ENCODE measurements around the gene GALNT5. TPM values are rescaled to one million over a fixed set of nuclear protein-coding genes. Genes with fewer than 3 reads are reported as not detected.

The GALNT5 gene
- total RNA-seq, 1 donor from 2014 or later: 2.2 TPM

DNA sequence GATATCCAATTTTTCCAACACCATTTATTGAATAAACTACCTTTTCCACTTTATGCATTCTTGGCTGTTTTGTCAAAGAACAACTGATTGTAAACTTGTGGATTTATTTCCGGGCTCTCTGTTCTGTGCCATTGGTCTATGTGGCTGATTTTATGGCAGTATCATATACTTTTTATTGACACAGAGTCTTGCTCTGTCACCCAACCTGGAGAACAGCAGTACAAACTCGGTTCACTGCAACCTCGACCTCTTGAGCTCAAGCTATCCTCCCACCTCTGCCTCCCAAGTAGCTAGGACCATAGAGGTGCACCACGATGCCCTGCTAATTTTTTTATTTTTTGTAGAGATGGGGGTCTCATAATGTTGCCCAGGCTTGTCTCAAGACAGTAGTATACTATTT is 6.7 kb upstream of the GALNT5 start:
- H3K27ac ChIP-seq (ENCODE audit: low read depth, low read length): no peak overlapping the region
- H2AFZ ChIP-seq (ENCODE audit: low read depth, low read length): no peak overlapping the region
- H3K79me2 ChIP-seq (ENCODE audit: insufficient read depth, low read length): no peaks in the 10 kb centered on the region
- Mint-ChIP-seq H3K27me3 (ENCODE audit: low read depth, unreplicated experiment) (no peaks in the 10 kb centered on the region), H3K27ac (ENCODE audit: unreplicated experiment) (no peak overlapping the region), H3K9me3 (ENCODE audit: unreplicated experiment) (no peaks in the 10 kb centered on the region), H3K4me3 (ENCODE audit: unreplicated experiment) (no peak overlapping the region), H3K4me1 (ENCODE audit: low read depth, unreplicated experiment) (peaks cover 13% of the 10 kb centered on the region), H3K36me3 (ENCODE audit: low read depth, unreplicated experiment) (no peaks in the 10 kb centered on the region)
- no peak for FAIRE-seq
- DNase-seq (ENCODE audit: low read depth): no peak
- H3K9ac ChIP-seq (ENCODE audit: low read length): no peak overlapping the region
- TF ChIP-seq EZH2 (IDR thresholded peaks at IDR 0.05; ENCODE audit: insufficient read depth, low read length) (no peak), CTCF (IDR thresholded peaks at IDR 0.05; ENCODE audit: insufficient read depth, low read depth, low read length) (no peak)
- H3K4me3 ChIP-seq (ENCODE audit: insufficient read depth, low read depth, low read length): no peak overlapping the region
- H4K20me1 ChIP-seq (ENCODE audit: insufficient read depth, low read length): no peaks in the 10 kb centered on the region
- no peaks in the 10 kb centered on the region for H3K36me3 ChIP-seq (ENCODE audit: insufficient read depth, low read length)
- no peak overlapping the region for H3K4me2 ChIP-seq (ENCODE audit: low read length)
- no peaks in the 10 kb centered on the region for H3K9me3 ChIP-seq (ENCODE audit: insufficient read depth, low read depth, low read length)
- no peaks in the 10 kb centered on the region for H3K27me3 ChIP-seq (ENCODE audit: insufficient read depth, low read length)
- H3K4me1 ChIP-seq (ENCODE audit: insufficient read depth, low read length): peaks cover 14% of the 10 kb centered on the region

- no peaks in the 10 kb centered on the region for H3K79me2 ChIP-seq (ENCODE audit: insufficient read depth, low read length)
- H3K27ac ChIP-seq (ENCODE audit: low read depth, low read length): no peak overlapping the region
- peaks cover 7% of the 10 kb centered on the region for H3K4me1 ChIP-seq (ENCODE audit: insufficient read depth, low read length)
- no peak overlapping the region for H3K4me2 ChIP-seq (ENCODE audit: low read length)
- H3K4me3 ChIP-seq (ENCODE audit: insufficient read depth, low read depth, low read length): no peak overlapping the region
- no peaks in the 10 kb centered on the region for H3K9me3 ChIP-seq (ENCODE audit: insufficient read depth, low read depth, low read length)
- no peak for FAIRE-seq
- H3K27me3 ChIP-seq (ENCODE audit: insufficient read depth, low read length): no peaks in the 10 kb centered on the region
- H4K20me1 ChIP-seq (ENCODE audit: insufficient read depth, low read length): no peaks in the 10 kb centered on the region
- no peak overlapping the region for H3K9ac ChIP-seq (ENCODE audit: low read length)
- no peaks in the 10 kb centered on the region for H3K27me3 Mint-ChIP-seq (ENCODE audit: low read depth, unreplicated experiment)
- no peak for DNase-seq (ENCODE audit: low read depth)
- no peak overlapping the region for H2AFZ ChIP-seq (ENCODE audit: low read depth, low read length)
- no peak overlapping the region for H3K4me3 Mint-ChIP-seq (ENCODE audit: unreplicated experiment)
- no peaks in the 10 kb centered on the region for H3K36me3 ChIP-seq (ENCODE audit: insufficient read depth, low read length)
- no peak overlapping the region for H3K27ac Mint-ChIP-seq (ENCODE audit: unreplicated experiment)
- peaks cover 4% of the 10 kb centered on the region for H3K4me1 Mint-ChIP-seq (ENCODE audit: low read depth, unreplicated experiment)
- H3K9me3 Mint-ChIP-seq (ENCODE audit: unreplicated experiment): no peaks in the 10 kb centered on the region
- no peaks in the 10 kb centered on the region for H3K36me3 Mint-ChIP-seq (ENCODE audit: low read depth, unreplicated experiment)
- TF ChIP-seq EZH2 (IDR thresholded peaks at IDR 0.05; ENCODE audit: insufficient read depth, low read length) (no peak), CTCF (IDR thresholded peaks at IDR 0.05; ENCODE audit: insufficient read depth, low read depth, low read length) (no peak)
Observed at GRCh38 chr2:157251932-157252331, 5.6 kb upstream of the GALNT5 start.

DNA sequence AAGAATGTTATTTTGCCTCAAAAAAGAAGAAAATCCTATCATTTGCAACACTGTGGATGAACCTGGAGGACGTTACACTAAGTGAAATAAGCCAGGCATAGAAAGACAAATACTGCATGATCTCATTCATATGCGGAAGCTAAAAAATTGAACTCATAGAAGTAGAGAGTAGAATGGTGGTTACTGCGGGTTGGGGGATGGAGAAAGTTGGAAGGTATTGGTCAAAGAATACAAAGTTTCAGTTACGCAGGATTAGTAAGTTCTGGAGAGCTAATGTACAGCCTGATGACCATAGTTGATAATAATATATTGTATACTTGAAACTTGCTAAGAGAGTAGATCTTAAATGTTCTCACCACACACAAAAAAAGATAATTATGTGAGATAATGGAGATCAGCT is 5.0 kb upstream of the GALNT5 start:
- H3K9me3 ChIP-seq (ENCODE audit: insufficient read depth, low read depth, low read length): no peaks in the 10 kb centered on the region
- H3K4me3 ChIP-seq (ENCODE audit: insufficient read depth, low read depth, low read length): no peak overlapping the region
- Mint-ChIP-seq H3K36me3 (ENCODE audit: low read depth, unreplicated experiment) (no peaks in the 10 kb centered on the region), H3K4me3 (ENCODE audit: unreplicated experiment) (no peak overlapping the region), H3K4me1 (ENCODE audit: low read depth, unreplicated experiment) (peaks cover 4% of the 10 kb centered on the region), H3K27me3 (ENCODE audit: low read depth, unreplicated experiment) (no peaks in the 10 kb centered on the region), H3K9me3 (ENCODE audit: unreplicated experiment) (no peaks in the 10 kb centered on the region), H3K27ac (ENCODE audit: unreplicated experiment) (no peak overlapping the region)
- TF ChIP-seq EZH2 (IDR thresholded peaks at IDR 0.05; ENCODE audit: insufficient read depth, low read length) (no peak), CTCF (IDR thresholded peaks at IDR 0.05; ENCODE audit: insufficient read depth, low read depth, low read length) (no peak)
- FAIRE-seq (no peak), DNase-seq (ENCODE audit: low read depth) (no peak)
- H3K36me3 ChIP-seq (ENCODE audit: insufficient read depth, low read length): no peaks in the 10 kb centered on the region
- H4K20me1 ChIP-seq (ENCODE audit: insufficient read depth, low read length): no peaks in the 10 kb centered on the region
- no peaks in the 10 kb centered on the region for H3K79me2 ChIP-seq (ENCODE audit: insufficient read depth, low read length)
- H2AFZ ChIP-seq (ENCODE audit: low read depth, low read length): no peak overlapping the region
- H3K4me2 ChIP-seq (ENCODE audit: low read length): no peak overlapping the region
- H3K9ac ChIP-seq (ENCODE audit: low read length): no peak overlapping the region
- H3K4me1 ChIP-seq (ENCODE audit: insufficient read depth, low read length): peaks cover 8% of the 10 kb centered on the region
- H3K27me3 ChIP-seq (ENCODE audit: insufficient read depth, low read length): no peaks in the 10 kb centered on the region
- H3K27ac ChIP-seq (ENCODE audit: low read depth, low read length): no peak overlapping the region
